Endothelial cell of umbilical vein (primary cell): ENCODE measurements around the gene KLK14. TPM values are rescaled to one million over a fixed set of nuclear protein-coding genes. Genes with fewer than 3 reads are reported as not detected.

Experiments
- BruUV-seq: library from RNA; stranded (reverse); fragments of 400-500 nt; replicated peaks from 2 replicates; lab custom pipeline; 2021; lab: Mats Ljungman, UMichigan
- CTCF ChIA-PET: fragments of 300-600, 350-600 bp; sonication (Branson Sonifier 250); formaldehyde crosslinking; loops from one replicate; lab custom pipeline; 2021; ENCODE audit warnings: antibody characterized with exemption, inconsistent platforms; lab: Charles Lee
- POLR2A ChIA-PET: fragments of 300-600, 350-600 bp; sonication (Branson Sonifier 250); formaldehyde crosslinking; loops from one replicate; lab custom pipeline; 2021; ENCODE audit warnings: antibody characterized with exemption, inconsistent platforms; lab: Charles Lee
- DNase-seq: peaks from one replicate; pipeline ENCODE4 v3.0.0-alpha.2; 2011; ENCODE audit warnings: low read depth, low spot score
- FAIRE-seq: peaks from 2 replicates; lab custom pipeline; 2011; peaks lifted over from hg19 to GRCh38; lab: Jason Lieb, UNC
- H2AFZ ChIP-seq: 2 replicates; pipeline ENCODE4 v1.6.0; 2012; ENCODE audit warnings: low read depth, low read length, control low read depth, inconsistent platforms
- H3K27ac ChIP-seq: 2 replicates; pipeline ENCODE4 v1.5.1; 2011; ENCODE audit warnings: low read depth, mild to moderate bottlenecking, control low read depth, low read length, moderate library complexity; ENCODE audit not compliant: insufficient read depth
- H3K27me3 ChIP-seq, 2 experiments: 2 replicates each; pipeline versions ENCODE4 v1.6.0 to v1.6.1; 2011; ENCODE audit warnings: low read length in 2 of 2, mixed read lengths in 1 of 2; ENCODE audit not compliant: control insufficient read depth in 2 of 2, insufficient read depth in 2 of 2
- H3K36me3 ChIP-seq, 2 experiments: 2 replicates in 1 of 2; 3 replicates in 1 of 2; pipeline ENCODE4 v1.5.1; 2011; ENCODE audit warnings: low read length in 2 of 2, mild to moderate bottlenecking in 1 of 2, moderate library complexity in 1 of 2; ENCODE audit not compliant: control insufficient read depth in 2 of 2, insufficient read depth in 2 of 2; ENCODE audit errors: extremely low read depth in 1 of 2
- H3K4me1 ChIP-seq: 3 replicates; pipeline ENCODE4 v1.5.1; 2011; ENCODE audit warnings: mild to moderate bottlenecking, low read length; ENCODE audit not compliant: control insufficient read depth, insufficient read depth; ENCODE audit errors: extremely low read depth
- H3K4me2 ChIP-seq: 2 replicates; pipeline ENCODE4 v1.6.1; 2011; ENCODE audit warnings: low read length, control low read depth, mixed read lengths; ENCODE audit not compliant: insufficient read depth
- H3K4me3 ChIP-seq, 3 experiments: fragments of 200-600 bp in 1 of 3; sonication (generic), shearing (Covaris generic) in 1 of 3; replicated peaks in 1 of 3; 2 replicates each; pipeline ENCODE4 v1.5.1; 2011 to 2016; ENCODE audit warnings: control low read depth in 3 of 3, low read length in 3 of 3, mild to moderate bottlenecking in 2 of 3, inconsistent platforms in 1 of 3, low read depth in 1 of 3, moderate library complexity in 1 of 3; ENCODE audit not compliant: insufficient read depth in 1 of 3
- H3K79me2 ChIP-seq: 2 replicates; pipeline ENCODE4 v1.6.0; 2012; ENCODE audit warnings: low read length, inconsistent platforms; ENCODE audit not compliant: control insufficient read depth, insufficient read depth
- H3K9ac ChIP-seq: replicated peaks from 2 replicates; pipeline ENCODE3; 2011; ENCODE audit warnings: low read length, control low read depth; ENCODE audit not compliant: insufficient read depth; ENCODE audit errors: extremely low read depth
- H3K9me1 ChIP-seq: replicated peaks from 3 replicates; pipeline ENCODE4 v1.6.0; 2011; ENCODE audit warnings: mild to moderate bottlenecking, low read length; ENCODE audit not compliant: control insufficient read depth, insufficient read depth; ENCODE audit errors: extremely low read depth
- H3K9me3 ChIP-seq: replicated peaks from 2 replicates; pipeline ENCODE4 v1.5.1; 2012; ENCODE audit warnings: low read length, inconsistent platforms; ENCODE audit not compliant: control insufficient read depth, insufficient read depth
- H4K20me1 ChIP-seq: replicated peaks from 2 replicates; pipeline ENCODE3; 2011; ENCODE audit warnings: mild to moderate bottlenecking, low read length; ENCODE audit not compliant: control insufficient read depth, insufficient read depth; ENCODE audit errors: extremely low read depth
- CTCF ChIP-seq, 2 donors: IDR thresholded peaks; 1 replicate in 1 of 2; 2 replicates in 1 of 2; pipeline ENCODE4 v1.5.1; 2011; ENCODE audit warnings: low read length in 2 of 2, mild to moderate bottlenecking in 2 of 2, moderate library complexity in 2 of 2, control low read depth in 1 of 2, inconsistent platforms in 1 of 2, low read depth in 1 of 2; ENCODE audit not compliant: insufficient read depth in 1 of 2; ENCODE audit errors: extremely low read depth in 1 of 2
- EZH2 ChIP-seq: IDR thresholded peaks from 2 replicates; pipeline ENCODE4 v1.6.1; 2012; ENCODE audit warnings: borderline replicate concordance, low read depth, mild to moderate bottlenecking, moderate library complexity, low read length, inconsistent platforms; ENCODE audit not compliant: severe bottlenecking
- FOS ChIP-seq: IDR thresholded peaks from 2 replicates; pipeline ENCODE4 v1.6.1; 2011; ENCODE audit warnings: mild to moderate bottlenecking, low read length, moderate library complexity, borderline replicate concordance; ENCODE audit not compliant: insufficient read depth
- GATA2 ChIP-seq: IDR thresholded peaks from 2 replicates; pipeline ENCODE4 v1.7.0; 2011; ENCODE audit warnings: low read depth, mild to moderate bottlenecking, moderate library complexity, mixed read lengths, low read length; ENCODE audit not compliant: insufficient read length, insufficient read depth
- JUN ChIP-seq: IDR thresholded peaks from 2 replicates; pipeline ENCODE4 v1.6.1; 2011; ENCODE audit warnings: borderline replicate concordance, low read depth; ENCODE audit not compliant: insufficient read length, insufficient read depth
- MAX ChIP-seq: IDR thresholded peaks from 2 replicates; pipeline ENCODE4 v1.6.1; 2011; ENCODE audit not compliant: insufficient read depth, insufficient read length
- MYC ChIP-seq: IDR thresholded peaks from one replicate; pipeline ENCODE4 v1.6.1; 2011; ENCODE audit warnings: mild to moderate bottlenecking, low read depth, low read length
- POLR2A ChIP-seq: IDR thresholded peaks from 2 replicates; pipeline ENCODE4 v1.6.1; 2012; ENCODE audit warnings: low read depth, mild to moderate bottlenecking, control low read depth, low read length
- POLR2AphosphoS5 ChIP-seq: IDR thresholded peaks from 2 replicates; pipeline ENCODE4 v1.6.1; 2012; ENCODE audit warnings: low read depth, mild to moderate bottlenecking, control low read depth, low read length, moderate library complexity; ENCODE audit not compliant: insufficient read depth
- dilution Hi-C: fragments of 300-500 bp; cut with MboI; formaldehyde crosslinking; loops from one replicate; pipeline ENCODE4 v1.15.0; 2019; ENCODE audit warnings: low sequenced_read_pairs; ENCODE audit not compliant: extremely low pct_ligation_motif_present
- intact Hi-C: fragments of 100-400 bp; cut with micrococcal nuclease; formaldehyde crosslinking; loops from one replicate; pipeline ENCODE4 v1.10.0; 2022
- polyA plus RNA-seq, 4 experiments: library from polyadenylated mRNA; depleted of rRNA in 3 of 4; stranded (reverse) in 3 of 4; unstranded in 1 of 4; fragments of >200 nt; gene quantifications; 2 replicates each; pipeline versions ENCODE4 v1.2.1 to v1.2.3, GENCODE V29; 2011 to 2012; ENCODE audit warnings: missing spikeins in 1 of 4
- total RNA-seq: library from RNA; stranded (reverse); gene quantifications from 2 replicates; pipeline ENCODE4 v1.2.3, GENCODE V29; 2021

KLK14 gene
- total and polyA plus RNA-seq, 2 donors (not counting 3 experiments of a cell fraction or from before 2014, with no cell fraction given) = 0.12 TPM; not detected in 1

- no TSS peak for BruUV-seq
- Histone ChIP-seq H2AFZ (no peak overlapping the region), H3K27me3 (no peaks in the 10 kb centered on the region), H4K20me1 (no peaks in the 10 kb centered on the region), H3K27ac (no peak overlapping the region), H3K36me3 (no peaks in the 10 kb centered on the region), H3K4me3 (no peak overlapping the region), H3K4me1 (no peaks in the 10 kb centered on the region), H3K9me1 (no peaks in the 10 kb centered on the region), H3K9me3 (no peaks in the 10 kb centered on the region), H3K4me2 (no peak overlapping the region), H3K79me2 (no peaks in the 10 kb centered on the region), H3K9ac (no peak overlapping the region)
- POLR2A ChIA-PET = no interaction called here
- no peak for FAIRE-seq
- CTCF ChIA-PET = interaction anchor here (1.2 kb wide), 1 partner anchor 55 kb away, joined by 3 read pairs; no protein-coding TSS in a partner anchor
- dilution Hi-C loops (no loop called here), intact Hi-C loops (no loop called here)
- no peak for DNase-seq
- no peak for TF ChIP-seq POLR2AphosphoS5
- TF ChIP-seq CTCF (IDR thresholded peaks at IDR 0.05; ENCODE audit: extremely low read depth in 1 of 2, insufficient read depth in 1 of 2, low read depth in 1 of 2, low read length in 2 of 2) = no peak
- no peak for TF ChIP-seq POLR2A
- TF ChIP-seq EZH2 = no peak
- no peak for TF ChIP-seq GATA2
- TF ChIP-seq FOS = no peak
- TF ChIP-seq MYC = no peak
- no peak for TF ChIP-seq MAX
- TF ChIP-seq JUN = no peak
Observed at GRCh38 chr19:51075998-51076397, 6.7 kb downstream of the KLK14 start.
